ENCODE results near the gene SUSD1. TPM values are rescaled to one million over a fixed set of nuclear protein-coding genes. Genes with fewer than 3 reads are reported as not detected.

SUSD1 gene
- total RNA-seq, 2 donors from 2014 or later = 7.8 to 7.9 TPM

DNA sequence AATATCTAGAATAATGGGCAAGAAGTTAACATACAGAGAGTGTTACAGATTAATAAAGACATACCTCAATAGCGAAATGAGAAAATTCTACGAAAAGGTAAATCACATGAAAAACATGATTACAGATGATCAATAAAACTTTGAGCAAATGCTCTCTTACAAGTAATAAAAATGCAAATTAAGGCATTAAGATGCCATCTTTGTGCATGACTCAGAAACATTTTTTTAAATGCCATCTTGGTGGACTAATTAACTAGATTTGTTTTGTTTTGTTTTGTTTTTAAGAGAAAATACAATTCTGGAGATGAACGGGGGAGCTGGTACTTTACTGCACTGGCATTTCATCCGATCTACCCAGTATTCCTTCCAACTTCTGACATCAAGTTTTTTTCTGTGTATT is 130.2 kb downstream of the SUSD1 start:
- H3K4me1 ChIP-seq = peaks cover 15% of the 10 kb centered on the region
- H3K4me3 ChIP-seq = no peak overlapping the region
- no peak overlapping the region for H3K27ac ChIP-seq
- no peak for TF ChIP-seq POLR2A (IDR thresholded peaks at IDR 0.05)
- TF ChIP-seq, protein P1, sequence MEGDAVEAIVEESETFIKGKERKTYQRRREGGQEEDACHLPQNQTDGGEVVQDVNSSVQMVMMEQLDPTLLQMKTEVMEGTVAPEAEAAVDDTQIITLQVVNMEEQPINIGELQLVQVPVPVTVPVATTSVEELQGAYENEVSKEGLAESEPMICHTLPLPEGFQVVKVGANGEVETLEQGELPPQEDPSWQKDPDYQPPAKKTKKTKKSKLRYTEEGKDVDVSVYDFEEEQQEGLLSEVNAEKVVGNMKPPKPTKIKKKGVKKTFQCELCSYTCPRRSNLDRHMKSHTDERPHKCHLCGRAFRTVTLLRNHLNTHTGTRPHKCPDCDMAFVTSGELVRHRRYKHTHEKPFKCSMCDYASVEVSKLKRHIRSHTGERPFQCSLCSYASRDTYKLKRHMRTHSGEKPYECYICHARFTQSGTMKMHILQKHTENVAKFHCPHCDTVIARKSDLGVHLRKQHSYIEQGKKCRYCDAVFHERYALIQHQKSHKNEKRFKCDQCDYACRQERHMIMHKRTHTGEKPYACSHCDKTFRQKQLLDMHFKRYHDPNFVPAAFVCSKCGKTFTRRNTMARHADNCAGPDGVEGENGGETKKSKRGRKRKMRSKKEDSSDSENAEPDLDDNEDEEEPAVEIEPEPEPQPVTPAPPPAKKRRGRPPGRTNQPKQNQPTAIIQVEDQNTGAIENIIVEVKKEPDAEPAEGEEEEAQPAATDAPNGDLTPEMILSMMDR (IDR thresholded peaks at IDR 0.05) = no peak
- no peaks in the 10 kb centered on the region for H3K36me3 ChIP-seq (replicated peaks in 1 of 2; ENCODE audit: insufficient read depth in 1 of 2, low read depth in 2 of 2)
- DNase-seq (no peak), ATAC-seq (no peak)
- H3K9me3 ChIP-seq = no peaks in the 10 kb centered on the region
- H3K27me3 ChIP-seq = no peaks in the 10 kb centered on the region
- intact Hi-C loops (cut with DNase I) = no loop called here
- WGBS, 2 donors = 92 to 93% methylated on average over 4 of the region's 4 CpGs

DNA sequence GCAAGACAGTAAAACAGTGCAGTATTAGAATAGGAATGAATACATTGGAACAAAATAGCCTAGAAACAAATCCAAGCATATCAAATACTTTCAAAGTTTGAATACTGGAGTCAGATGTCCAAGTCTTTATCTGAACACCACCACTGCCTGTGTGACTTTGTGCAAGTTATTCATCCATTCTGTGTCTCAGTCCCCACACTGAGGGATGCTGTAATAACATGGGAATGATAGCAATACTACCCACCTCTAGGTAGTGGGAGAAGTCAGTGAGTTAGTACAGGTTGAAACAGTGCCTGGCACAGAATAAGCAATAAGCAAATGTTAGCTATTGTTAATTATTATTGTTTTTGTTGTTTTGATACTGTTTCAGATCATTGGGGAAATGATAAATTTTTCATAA is 130.9 kb downstream of the SUSD1 start:
- intact Hi-C loops (cut with DNase I) = no loop called here
- Histone ChIP-seq H3K36me3 (replicated peaks in 1 of 2; ENCODE audit: insufficient read depth in 1 of 2, low read depth in 2 of 2) (no peaks in the 10 kb centered on the region), H3K9me3 (no peaks in the 10 kb centered on the region), H3K4me1 (peaks cover 8% of the 10 kb centered on the region), H3K27me3 (no peaks in the 10 kb centered on the region), H3K27ac (no peak overlapping the region), H3K4me3 (no peak overlapping the region)
- no peak for DNase-seq
- TF ChIP-seq POLR2A (IDR thresholded peaks at IDR 0.05) = no peak
- TF ChIP-seq, protein P1 (IDR thresholded peaks at IDR 0.05) = no peak
- no peak for ATAC-seq

DNA sequence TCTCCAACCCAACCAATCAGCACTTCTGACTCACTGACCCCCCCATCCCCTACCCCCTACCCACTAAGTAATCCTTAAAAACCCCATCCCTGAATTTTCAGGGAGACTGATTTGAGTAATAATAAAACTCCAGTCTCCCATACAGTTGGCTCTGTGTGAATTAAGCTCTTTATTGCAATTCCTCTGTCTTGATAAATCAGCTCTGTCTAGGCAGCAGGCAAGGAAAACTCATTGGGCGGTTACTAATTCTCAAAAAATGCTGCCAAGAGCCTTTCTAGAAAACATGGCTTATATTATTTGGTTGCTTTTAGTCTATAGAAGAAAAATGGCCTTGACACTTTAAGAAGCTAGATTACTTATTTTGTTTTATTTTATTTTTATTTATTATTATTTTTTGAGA is 131.7 kb downstream of the SUSD1 start:
- Histone ChIP-seq H3K4me1 (peaks cover under 1% of the 10 kb centered on the region), H3K27ac (no peak overlapping the region), H3K27me3 (no peaks in the 10 kb centered on the region), H3K9me3 (no peaks in the 10 kb centered on the region), H3K4me3 (no peak overlapping the region), H3K36me3 (replicated peaks in 1 of 2; ENCODE audit: insufficient read depth in 1 of 2, low read depth in 2 of 2) (no peaks in the 10 kb centered on the region)
- TF ChIP-seq, protein P1 (IDR thresholded peaks at IDR 0.05) = no peak
- TF ChIP-seq POLR2A (IDR thresholded peaks at IDR 0.05) = no peak
- 96% methylated on average over 1 of the region's 1 CpG for WGBS, 2 donors
- ATAC-seq (no peak), DNase-seq (no peak)
- intact Hi-C loops (cut with DNase I) = no loop called here

DNA sequence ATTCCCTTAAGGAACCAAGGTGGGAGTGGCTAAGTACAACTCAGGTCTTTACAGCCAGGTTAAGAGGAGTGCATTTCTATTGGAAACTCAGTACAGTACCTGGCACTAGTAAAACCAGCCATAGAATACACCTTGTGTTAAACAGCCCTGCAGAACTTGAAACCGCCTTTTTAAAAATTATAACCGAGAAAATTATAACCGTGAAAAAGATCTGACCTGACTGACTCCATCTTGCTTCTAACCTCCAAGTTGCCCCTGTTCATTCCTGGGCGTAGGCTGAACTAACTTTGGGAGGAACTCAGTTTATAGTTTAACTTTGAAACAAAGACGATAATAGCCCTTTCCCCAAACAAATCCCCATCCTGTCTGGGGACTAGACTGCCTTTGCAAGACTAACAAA is 132.3 kb downstream of the SUSD1 start:
- ATAC-seq = no peak
- Histone ChIP-seq H3K27ac (no peak overlapping the region), H3K4me3 (no peak overlapping the region), H3K36me3 (replicated peaks in 1 of 2; ENCODE audit: insufficient read depth in 1 of 2, low read depth in 2 of 2) (no peaks in the 10 kb centered on the region), H3K27me3 (no peaks in the 10 kb centered on the region), H3K4me1 (no peaks in the 10 kb centered on the region), H3K9me3 (no peaks in the 10 kb centered on the region)
- DNase-seq = no peak
- TF ChIP-seq, protein P1 (IDR thresholded peaks at IDR 0.05) = no peak
- no peak for TF ChIP-seq POLR2A (IDR thresholded peaks at IDR 0.05)
- intact Hi-C loops (cut with DNase I) = no loop called here
- WGBS, 2 donors = 88 to 94% methylated on average over 5 of the region's 5 CpGs

DNA sequence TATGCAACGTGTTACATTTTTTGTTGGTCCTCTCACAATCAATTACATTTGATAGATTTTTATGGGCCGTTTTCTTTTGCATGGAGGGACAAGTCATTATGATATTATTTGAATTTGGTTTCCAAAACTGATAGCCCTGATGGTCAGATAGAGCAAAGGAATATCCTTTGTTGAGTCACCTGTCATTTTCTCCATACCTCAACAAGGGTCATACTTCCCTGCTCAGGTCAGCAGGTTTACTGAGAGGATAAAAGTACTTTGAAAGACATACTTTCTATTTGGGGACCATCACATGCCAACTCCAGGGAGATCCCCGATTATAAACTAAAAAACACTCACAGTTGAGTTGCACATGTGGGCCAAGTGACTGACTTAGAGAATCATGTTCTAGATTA is 132.9 kb downstream of the SUSD1 start:
- TF ChIP-seq POLR2A (IDR thresholded peaks at IDR 0.05) = no peak
- TF ChIP-seq, protein P1 (IDR thresholded peaks at IDR 0.05) = no peak
- Histone ChIP-seq H3K4me3 (no peak overlapping the region), H3K36me3 (replicated peaks in 1 of 2; ENCODE audit: insufficient read depth in 1 of 2, low read depth in 2 of 2) (no peaks in the 10 kb centered on the region), H3K9me3 (no peaks in the 10 kb centered on the region), H3K27ac (peak overlapping the region in 2 of 4 donors; percentile 50 to 53), H3K27me3 (no peaks in the 10 kb centered on the region), H3K4me1 (no peaks in the 10 kb centered on the region)
- WGBS, 2 donors = 66 to 70% methylated on average over 3 of the region's 3 CpGs
- intact Hi-C loops (cut with DNase I) = no loop called here
- DNase-seq (no peak), ATAC-seq (no peak)

Data from body of pancreas (tissue), 4 donors.